SH-SY5Y (cell line): ENCODE measurements around the gene ZNF638.

Source experiments
- GATA2 ChIP-seq: IDR thresholded peaks from 2 replicates; pipeline ENCODE4 v1.6.1; 2011; ENCODE audit warnings: mild to moderate bottlenecking, low read depth, low read length
- GATA3 ChIP-seq: IDR thresholded peaks from 2 replicates; pipeline ENCODE4 v1.6.1; 2011; ENCODE audit warnings: low read depth, mild to moderate bottlenecking, low read length, moderate library complexity

DNA sequence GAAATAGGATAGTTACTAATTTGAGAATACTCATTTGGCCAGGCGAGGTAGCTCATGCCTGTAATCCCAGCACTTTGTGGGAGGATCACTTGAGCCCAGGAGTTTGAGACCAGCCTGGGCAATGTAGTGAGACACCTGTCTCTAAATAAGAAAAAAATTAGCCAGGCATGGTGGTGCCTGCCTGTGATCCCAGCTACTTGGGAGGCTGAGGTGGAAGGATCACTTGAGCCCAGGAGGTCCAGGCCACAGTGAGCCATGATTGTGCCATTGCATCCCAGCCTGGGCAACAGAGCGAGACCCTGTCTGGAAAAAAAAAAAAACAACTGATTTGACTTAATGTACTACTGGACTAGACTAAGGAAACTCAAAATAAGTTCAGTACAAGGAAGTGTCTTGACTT lies 32.7 kb upstream of the ZNF638 start:
- TF ChIP-seq GATA2 (no peak), GATA3 (no peak)
